NCI-H1930 (cell line): ENCODE results near the gene HS3ST3B1.
A peak's percentile ranks its signal among the peaks of the same experiment; 100 is the strongest.

ENCODE experiments used
- DNase-seq, 2 experiments: peaks; one replicate each; lab custom pipeline; 2025; lab: John Stamatoyannopoulos, UW

The HS3ST3B1 gene

GRCh38 chr17:14300575-14301278 is at the start of gene HS3ST3B1:
TSS of gene HS3ST3B1 (plus strand) at chr17:14301081. CDS start at chr17:14301519, 438 bp downstream.
- peak; percentile 95 to 96 for DNase-seq

GRCh38 chr17:14261406-14261805 is 39.5 kb upstream of the HS3ST3B1 start:
- no peak for DNase-seq

- DNase-seq: no peak
These were observed 32.6 kb upstream of the HS3ST3B1 start for GRCh38 chr17:14268264-14268663.

- DNase-seq: no peak
These were observed 31.4 kb upstream of the HS3ST3B1 start for GRCh38 chr17:14269473-14269872.

GRCh38 chr17:14270508-14270907 is 30.4 kb upstream of the HS3ST3B1 start:
- no peak for DNase-seq

GRCh38 chr17:14276535-14277250 is 24.2 kb upstream of the HS3ST3B1 start:
- no peak for DNase-seq

GRCh38 chr17:14281530-14281929 is 19.4 kb upstream of the HS3ST3B1 start:
- no peak for DNase-seq

GRCh38 chr17:14282726-14283125 is 18.2 kb upstream of the HS3ST3B1 start:
- no peak for DNase-seq

GRCh38 chr17:14289162-14289561 is 11.7 kb upstream of the HS3ST3B1 start:
- DNase-seq: no peak

GRCh38 chr17:14294876-14295275 is 6.0 kb upstream of the HS3ST3B1 start:
- no peak for DNase-seq

- no peak for DNase-seq
These were observed 5.2 kb upstream of the HS3ST3B1 start for GRCh38 chr17:14295676-14296075.

- no peak for DNase-seq
These were observed 4.5 kb upstream of the HS3ST3B1 start for GRCh38 chr17:14296166-14296910.

GRCh38 chr17:14297161-14297851 is 3.6 kb upstream of the HS3ST3B1 start:
- DNase-seq: peak in 1 of 2 experiments; percentile 39

GRCh38 chr17:14298221-14298946 is 2.5 kb upstream of the HS3ST3B1 start:
- DNase-seq: no peak

- no peak for DNase-seq
These were observed 2.0 kb upstream of the HS3ST3B1 start for GRCh38 chr17:14298947-14299279.

GRCh38 chr17:14299280-14300141 is 1.4 kb upstream of the HS3ST3B1 start:
- DNase-seq: no peak

- peak in 1 of 2 experiments; percentile 64 for DNase-seq
These were observed 604 bp downstream of the HS3ST3B1 start for GRCh38 chr17:14301279-14302090.

GRCh38 chr17:14302091-14302430 is 1.2 kb downstream of the HS3ST3B1 start:
- no peak for DNase-seq

GRCh38 chr17:14302431-14303099 is 1.7 kb downstream of the HS3ST3B1 start:
- DNase-seq: peak; percentile 68 to 70
